HL-60 (cell line): ENCODE data around the gene CCK.

Experiments
- DNase-seq, 2 experiments: peaks; one replicate each; pipeline ENCODE4 v3.0.0-alpha.2; 2010 to 2020; ENCODE audit warnings: low read depth in 1 of 2, low spot score in 1 of 2
- H3K27ac ChIP-seq: fragments of 250-450 bp; sonication (Bioruptor Pico); replicated peaks from 2 replicates; pipeline ENCODE4 v1.5.1; 2020; ENCODE audit warnings: mild to moderate bottlenecking, moderate library complexity
- H3K27me3 ChIP-seq: fragments of 250-450 bp; sonication (Bioruptor Pico); 2 replicates; pipeline ENCODE4 v1.5.1; 2021; ENCODE audit warnings: mild to moderate bottlenecking, moderate library complexity; ENCODE audit not compliant: insufficient read depth, poor library complexity, severe bottlenecking
- H3K4me3 ChIP-seq: replicated peaks from 2 replicates; pipeline ENCODE4 v1.5.1; 2011; ENCODE audit warnings: mild to moderate bottlenecking, control low read depth, low read length; ENCODE audit not compliant: insufficient read depth
- GABPA ChIP-seq: IDR thresholded peaks from 2 replicates; pipeline ENCODE4 v1.6.1; 2012; ENCODE audit warnings: low read depth
- POLR2AphosphoS5 ChIP-seq: IDR thresholded peaks from 2 replicates; pipeline ENCODE4 v1.6.1; 2012; ENCODE audit warnings: low read depth
- SPI1 ChIP-seq: IDR thresholded peaks from 2 replicates; pipeline ENCODE4 v1.6.1; 2012; ENCODE audit warnings: low read depth, mild to moderate bottlenecking, borderline replicate concordance
- TF ChIP-seq, protein P1 (sequence below): IDR thresholded peaks from 2 replicates; pipeline ENCODE4 v1.6.1; 2012; ENCODE audit warnings: low read depth; ENCODE audit not compliant: insufficient replicate concordance
- TF ChIP-seq, protein P2 (sequence below): IDR thresholded peaks from one replicate; pipeline ENCODE4 v1.5.1; 2011; ENCODE audit warnings: low read length, control low read depth, inconsistent platforms; ENCODE audit not compliant: insufficient read depth

CCK gene

GRCh38 chr3:42276141-42277132, 10.5 kb upstream of the CCK start:
- no peak for DNase-seq
- H3K27me3 ChIP-seq: no peaks in the 10 kb centered on the region
- TF ChIP-seq POLR2AphosphoS5: no peak
- no peak for TF ChIP-seq GABPA
- TF ChIP-seq, protein P1, sequence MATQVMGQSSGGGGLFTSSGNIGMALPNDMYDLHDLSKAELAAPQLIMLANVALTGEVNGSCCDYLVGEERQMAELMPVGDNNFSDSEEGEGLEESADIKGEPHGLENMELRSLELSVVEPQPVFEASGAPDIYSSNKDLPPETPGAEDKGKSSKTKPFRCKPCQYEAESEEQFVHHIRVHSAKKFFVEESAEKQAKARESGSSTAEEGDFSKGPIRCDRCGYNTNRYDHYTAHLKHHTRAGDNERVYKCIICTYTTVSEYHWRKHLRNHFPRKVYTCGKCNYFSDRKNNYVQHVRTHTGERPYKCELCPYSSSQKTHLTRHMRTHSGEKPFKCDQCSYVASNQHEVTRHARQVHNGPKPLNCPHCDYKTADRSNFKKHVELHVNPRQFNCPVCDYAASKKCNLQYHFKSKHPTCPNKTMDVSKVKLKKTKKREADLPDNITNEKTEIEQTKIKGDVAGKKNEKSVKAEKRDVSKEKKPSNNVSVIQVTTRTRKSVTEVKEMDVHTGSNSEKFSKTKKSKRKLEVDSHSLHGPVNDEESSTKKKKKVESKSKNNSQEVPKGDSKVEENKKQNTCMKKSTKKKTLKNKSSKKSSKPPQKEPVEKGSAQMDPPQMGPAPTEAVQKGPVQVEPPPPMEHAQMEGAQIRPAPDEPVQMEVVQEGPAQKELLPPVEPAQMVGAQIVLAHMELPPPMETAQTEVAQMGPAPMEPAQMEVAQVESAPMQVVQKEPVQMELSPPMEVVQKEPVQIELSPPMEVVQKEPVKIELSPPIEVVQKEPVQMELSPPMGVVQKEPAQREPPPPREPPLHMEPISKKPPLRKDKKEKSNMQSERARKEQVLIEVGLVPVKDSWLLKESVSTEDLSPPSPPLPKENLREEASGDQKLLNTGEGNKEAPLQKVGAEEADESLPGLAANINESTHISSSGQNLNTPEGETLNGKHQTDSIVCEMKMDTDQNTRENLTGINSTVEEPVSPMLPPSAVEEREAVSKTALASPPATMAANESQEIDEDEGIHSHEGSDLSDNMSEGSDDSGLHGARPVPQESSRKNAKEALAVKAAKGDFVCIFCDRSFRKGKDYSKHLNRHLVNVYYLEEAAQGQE: no peak
- TF ChIP-seq, protein P2, sequence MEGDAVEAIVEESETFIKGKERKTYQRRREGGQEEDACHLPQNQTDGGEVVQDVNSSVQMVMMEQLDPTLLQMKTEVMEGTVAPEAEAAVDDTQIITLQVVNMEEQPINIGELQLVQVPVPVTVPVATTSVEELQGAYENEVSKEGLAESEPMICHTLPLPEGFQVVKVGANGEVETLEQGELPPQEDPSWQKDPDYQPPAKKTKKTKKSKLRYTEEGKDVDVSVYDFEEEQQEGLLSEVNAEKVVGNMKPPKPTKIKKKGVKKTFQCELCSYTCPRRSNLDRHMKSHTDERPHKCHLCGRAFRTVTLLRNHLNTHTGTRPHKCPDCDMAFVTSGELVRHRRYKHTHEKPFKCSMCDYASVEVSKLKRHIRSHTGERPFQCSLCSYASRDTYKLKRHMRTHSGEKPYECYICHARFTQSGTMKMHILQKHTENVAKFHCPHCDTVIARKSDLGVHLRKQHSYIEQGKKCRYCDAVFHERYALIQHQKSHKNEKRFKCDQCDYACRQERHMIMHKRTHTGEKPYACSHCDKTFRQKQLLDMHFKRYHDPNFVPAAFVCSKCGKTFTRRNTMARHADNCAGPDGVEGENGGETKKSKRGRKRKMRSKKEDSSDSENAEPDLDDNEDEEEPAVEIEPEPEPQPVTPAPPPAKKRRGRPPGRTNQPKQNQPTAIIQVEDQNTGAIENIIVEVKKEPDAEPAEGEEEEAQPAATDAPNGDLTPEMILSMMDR: no peak
- TF ChIP-seq SPI1: no peak
- no peak overlapping the region for H3K27ac ChIP-seq
- no peak overlapping the region for H3K4me3 ChIP-seq

DNA sequence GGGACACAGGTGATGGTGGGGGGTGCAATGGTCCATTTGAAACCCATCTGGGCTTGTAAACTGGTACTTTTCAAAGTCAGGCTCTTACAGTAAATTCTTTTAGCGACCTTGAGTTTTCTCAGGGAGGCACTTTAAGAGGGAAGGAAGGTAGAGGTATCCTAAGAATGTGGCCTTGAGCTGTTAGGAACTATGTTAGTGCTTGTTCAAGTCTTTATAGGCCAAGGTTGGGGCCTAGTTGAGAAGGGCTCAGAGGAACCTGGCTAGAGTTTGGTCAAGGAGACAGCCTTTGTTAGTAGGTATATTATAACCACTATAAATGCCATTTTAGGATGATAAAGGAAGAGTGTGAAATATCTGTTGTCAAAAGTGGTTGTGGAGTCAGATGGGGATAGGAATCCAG, 9.2 kb upstream of the CCK start:
- Histone ChIP-seq H3K27me3 (no peaks in the 10 kb centered on the region), H3K27ac (no peak overlapping the region), H3K4me3 (no peak overlapping the region)
- no peak for TF ChIP-seq POLR2AphosphoS5
- TF ChIP-seq, protein P1: no peak
- TF ChIP-seq, protein P2: no peak
- no peak for TF ChIP-seq GABPA
- no peak for TF ChIP-seq SPI1
- DNase-seq: no peak

DNA sequence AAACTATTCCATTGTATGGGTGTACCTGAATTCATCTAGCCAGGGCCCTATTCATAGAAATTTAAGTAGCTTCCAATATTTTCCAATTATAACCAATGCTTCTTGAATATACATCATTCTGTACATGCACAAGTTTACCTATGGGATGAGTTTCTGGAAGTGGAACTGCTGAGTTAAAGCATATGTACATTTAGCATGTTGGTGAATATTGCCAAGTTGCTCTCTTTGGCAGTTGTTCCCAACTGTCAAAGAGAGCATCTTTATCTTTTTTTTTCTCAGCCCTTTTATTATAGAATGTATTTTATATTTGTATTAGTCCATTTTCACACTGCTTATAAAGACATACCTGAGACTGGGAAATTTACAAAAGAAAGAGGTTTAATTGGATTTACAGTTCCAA, 8.3 kb upstream of the CCK start:
- no peak for DNase-seq
- no peaks in the 10 kb centered on the region for H3K27me3 ChIP-seq
- no peak for TF ChIP-seq POLR2AphosphoS5
- TF ChIP-seq, protein P2: no peak
- TF ChIP-seq GABPA: no peak
- TF ChIP-seq, protein P1: no peak
- no peak for TF ChIP-seq SPI1
- H3K4me3 ChIP-seq: no peak overlapping the region
- no peak overlapping the region for H3K27ac ChIP-seq
